Right lobe of liver (tissue), 4 donors: ENCODE data around the gene GINM1.

Experiments
- CTCF ChIP-seq, 4 donors: fragments of 200-600 bp in 3 of 4; fragments of 450-650 bp in 1 of 4; IDR thresholded peaks; one replicate each; pipeline versions ENCODE4 v1.5.1 to v1.8.0; 2016 to 2022; ENCODE audit warnings: antibody characterized with exemption in 4 of 4, mild to moderate bottlenecking in 2 of 4
- POLR2A ChIP-seq: fragments of 450-650 bp; IDR thresholded peaks from one replicate; pipeline ENCODE4 v1.6.1; 2017; ENCODE audit warnings: antibody characterized with exemption, mild to moderate bottlenecking
- donor health status: DM: no; HTN: no; CAD: no.
- donor health status: DM: no; HTN: no; CAD: no.
- donor health status: DM: no; HTN: yes; CAD: no.

- TF ChIP-seq CTCF (IDR thresholded peaks at IDR 0.05): no peak
- TF ChIP-seq POLR2A: no peak
Observed at GRCh38 chr6:149627672-149628071, 61.5 kb downstream of the GINM1 start.
